ENCODE results near the gene TMEM63B.
"Not testable (repeated sequence)": the region's sequence is repeated elsewhere in the genome, so short reads cannot be mapped to it uniquely, and the experiment has no call there.

TMEM63B gene

DNA sequence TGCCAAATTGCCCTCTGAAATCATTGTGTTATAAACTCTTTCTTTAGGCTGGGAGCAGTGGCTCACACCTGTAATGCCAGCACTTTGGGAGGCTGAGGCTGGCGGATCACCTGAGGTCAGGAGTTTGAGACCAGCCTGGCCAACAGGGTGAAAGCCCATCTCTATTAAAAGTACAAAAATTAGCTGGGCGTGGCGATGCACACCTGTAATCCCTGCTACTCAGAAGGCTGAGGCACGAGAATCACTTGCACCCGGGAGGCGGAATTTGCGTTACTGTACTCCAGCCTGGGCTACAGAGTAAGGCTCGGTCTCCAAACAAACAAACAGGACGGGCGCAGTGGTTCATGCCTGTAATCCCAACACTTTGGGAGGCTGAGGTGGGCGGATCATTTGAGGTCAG lies 69.0 kb downstream of the TMEM63B start:
- not testable (repeated sequence) for DNase-seq

- no peak for DNase-seq
Measured at GRCh38 chr6:44198684-44199083, 71.3 kb downstream of the TMEM63B start.

DNA sequence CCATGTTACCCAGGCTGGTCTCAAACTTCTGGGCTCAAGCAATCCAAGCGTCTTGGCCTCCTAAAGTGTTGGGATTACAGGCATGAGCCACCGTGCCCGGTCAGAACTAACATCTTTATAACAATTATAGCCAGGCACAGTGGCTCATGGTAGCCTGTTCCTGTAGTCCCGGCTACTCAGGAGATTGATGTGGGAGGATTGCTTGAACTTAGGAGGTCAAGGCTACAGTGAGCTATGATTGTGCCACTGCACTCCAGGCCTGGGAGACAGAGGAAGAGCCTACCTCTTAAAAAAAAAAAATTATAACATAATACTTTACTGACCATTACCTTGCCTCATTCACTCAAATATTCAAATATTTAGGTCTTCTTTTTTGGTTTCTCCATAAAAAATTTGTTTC lies 72.5 kb downstream of the TMEM63B start:
- no peak for DNase-seq

- no peak for DNase-seq
Measured at GRCh38 chr6:44201200-44201599, 73.8 kb downstream of the TMEM63B start.

GRCh38 chr6:44201638-44202303 lies 74.4 kb downstream of the TMEM63B start:
- no peak for DNase-seq

GRCh38 chr6:44202332-44202971 lies 75.1 kb downstream of the TMEM63B start:
- no peak for DNase-seq

DNA sequence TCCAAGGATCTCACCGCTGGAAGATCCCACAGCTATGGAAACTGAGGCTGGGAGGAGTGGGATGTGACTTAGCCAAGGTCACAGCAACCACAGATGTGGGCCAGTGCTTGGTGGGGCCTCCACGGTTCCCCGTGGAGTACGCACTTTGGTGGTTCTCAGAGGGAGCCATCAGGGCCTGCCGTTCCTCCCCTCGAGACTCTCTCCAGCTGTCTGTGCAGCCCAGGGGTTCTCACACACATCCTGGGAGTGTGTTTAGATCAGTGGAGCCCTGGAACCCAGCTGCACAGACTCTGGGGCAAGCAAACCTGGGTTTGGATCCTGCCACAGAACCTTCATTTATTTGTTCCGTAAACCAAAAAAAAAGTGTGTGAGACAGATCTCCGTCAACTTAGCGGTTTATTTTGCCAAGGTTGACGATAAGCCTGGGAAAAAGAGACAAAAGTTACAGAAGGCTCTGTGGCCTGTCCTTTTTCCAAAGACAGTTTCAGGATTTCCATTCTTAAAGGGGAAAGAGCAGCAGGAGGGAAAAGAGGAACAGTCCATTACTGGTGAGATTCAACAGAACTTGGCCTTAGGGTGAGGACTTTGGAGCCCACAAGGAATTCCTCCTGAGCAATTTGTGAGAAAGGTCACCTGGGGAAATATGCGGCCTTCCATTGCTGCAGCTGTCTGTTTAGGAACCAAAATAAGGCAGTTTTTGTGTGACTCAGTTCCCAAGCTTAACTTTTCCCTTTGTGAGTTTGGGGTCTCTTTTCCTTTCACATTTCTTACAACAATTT lies 75.8 kb downstream of the TMEM63B start:
- DNase-seq = no peak

DNA sequence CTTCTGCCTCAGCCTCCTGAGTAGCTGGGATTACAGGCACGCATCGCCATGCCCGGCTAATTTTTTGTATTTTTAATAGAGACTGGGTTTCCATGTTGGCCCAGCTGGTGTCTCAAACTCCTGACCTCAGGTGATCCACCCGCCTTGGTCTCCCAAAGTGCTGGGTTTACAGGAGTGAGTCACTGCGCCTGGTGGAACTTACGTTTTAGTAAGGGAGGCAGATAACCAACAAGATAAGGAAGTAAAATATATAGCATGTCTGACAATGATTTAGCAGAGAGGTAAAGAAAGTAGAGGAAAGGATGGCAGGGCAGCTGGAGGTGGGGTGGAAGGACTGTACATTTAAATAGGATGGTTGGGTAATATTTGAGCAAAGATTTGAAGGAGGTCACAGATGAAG lies 76.6 kb downstream of the TMEM63B start:
- DNase-seq = no peak
